ENCODE measurements around the gene GRIN1.
A peak's percentile ranks its signal among the peaks of the same experiment; 100 is the strongest.

Gene GRIN1

DNA sequence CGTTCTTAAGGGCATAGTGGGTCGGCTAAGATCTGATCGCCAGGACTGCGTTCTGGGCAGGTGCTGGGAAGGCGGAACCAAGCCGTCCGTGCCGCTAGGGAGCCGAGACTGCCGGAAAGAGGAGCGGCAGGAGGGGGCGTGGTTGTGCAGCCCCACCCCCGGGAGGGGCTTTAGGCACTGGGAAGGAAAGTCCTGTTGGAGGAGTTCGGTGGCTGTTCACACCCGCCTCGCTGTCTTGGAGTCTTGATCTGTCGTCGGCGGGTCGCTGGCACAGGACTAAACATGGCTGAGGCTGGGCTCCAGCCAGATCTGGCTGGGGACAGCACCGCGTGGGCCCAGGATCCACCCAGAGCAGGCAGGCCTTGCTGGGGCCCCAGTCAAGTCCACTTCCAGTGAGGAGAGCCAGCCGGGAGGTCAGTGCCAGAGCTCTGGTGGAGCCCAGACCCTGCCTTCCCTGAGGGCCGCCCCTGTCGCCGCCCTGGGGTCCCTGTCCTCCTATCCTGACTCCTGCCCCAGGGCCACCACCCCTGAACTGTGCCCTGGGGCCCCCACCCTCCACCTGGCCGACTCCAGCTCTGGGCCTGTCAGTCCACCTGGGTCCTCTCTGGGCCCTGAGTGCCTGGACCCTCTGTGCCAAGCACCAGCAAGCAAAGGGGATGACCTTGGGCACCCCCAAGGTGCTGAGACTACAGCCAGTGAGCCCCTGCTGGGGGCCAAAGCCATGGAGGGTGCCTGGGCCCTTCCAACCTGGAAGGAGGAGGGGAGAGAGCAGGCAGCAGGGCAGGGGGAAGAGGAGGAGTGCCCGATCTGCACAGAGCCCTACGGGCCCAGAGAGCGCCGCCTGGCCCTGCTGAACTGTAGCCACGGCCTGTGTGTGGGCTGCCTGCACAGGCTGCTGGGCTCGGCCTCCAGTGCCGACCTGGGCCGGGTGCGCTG is 78.6 kb downstream of the GRIN1 start:
- ChIA-PET CTCF (no interaction called here), POLR2A (interaction anchor here (0.9 to 3.8 kb wide), 5 partner anchors 13 to 28 kb away, joined by 3 to 16 read pairs (median 3); partner anchors contain the start of genes NDOR1, TMEM203 and TPRN)
- TF ChIP-seq LEF1 (IDR thresholded peaks at IDR 0.05; ENCODE audit: borderline replicate concordance) (no peak), ARNT (IDR thresholded peaks at IDR 0.05) (no peak), TARDBP (IDR thresholded peaks at IDR 0.05) (no peak), FOXA1 (IDR thresholded peaks at IDR 0.05) (no peak), SUZ12 (IDR thresholded peaks at IDR 0.05) (no peak), L3MBTL2 (conservative IDR thresholded peaks at IDR 0.05) (no peak), ELF4 (IDR thresholded peaks at IDR 0.05) (no peak), BHLHE40 (IDR thresholded peaks at IDR 0.05; ENCODE audit: borderline replicate concordance) (no peak), NFRKB (IDR thresholded peaks at IDR 0.05) (no peak), CTBP1 (IDR thresholded peaks at IDR 0.05; ENCODE audit: borderline replicate concordance) (no peak), SP1 (IDR thresholded peaks at IDR 0.05) (no peak), FOXK2 (IDR thresholded peaks at IDR 0.05) (no peak), ZNF384 (IDR thresholded peaks at IDR 0.05) (no peak), FOXM1 (IDR thresholded peaks at IDR 0.05; ENCODE audit: borderline replicate concordance) (no peak), HDGF (IDR thresholded peaks at IDR 0.05; ENCODE audit: borderline replicate concordance) (no peak)
- TF ChIP-seq, protein P1, sequence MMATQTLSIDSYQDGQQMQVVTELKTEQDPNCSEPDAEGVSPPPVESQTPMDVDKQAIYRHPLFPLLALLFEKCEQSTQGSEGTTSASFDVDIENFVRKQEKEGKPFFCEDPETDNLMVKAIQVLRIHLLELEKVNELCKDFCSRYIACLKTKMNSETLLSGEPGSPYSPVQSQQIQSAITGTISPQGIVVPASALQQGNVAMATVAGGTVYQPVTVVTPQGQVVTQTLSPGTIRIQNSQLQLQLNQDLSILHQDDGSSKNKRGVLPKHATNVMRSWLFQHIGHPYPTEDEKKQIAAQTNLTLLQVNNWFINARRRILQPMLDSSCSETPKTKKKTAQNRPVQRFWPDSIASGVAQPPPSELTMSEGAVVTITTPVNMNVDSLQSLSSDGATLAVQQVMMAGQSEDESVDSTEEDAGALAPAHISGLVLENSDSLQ (IDR thresholded peaks at IDR 0.05), result no peak
- DNase-seq (ENCODE audit: extremely low spot score), result peak; percentile 55

DNA sequence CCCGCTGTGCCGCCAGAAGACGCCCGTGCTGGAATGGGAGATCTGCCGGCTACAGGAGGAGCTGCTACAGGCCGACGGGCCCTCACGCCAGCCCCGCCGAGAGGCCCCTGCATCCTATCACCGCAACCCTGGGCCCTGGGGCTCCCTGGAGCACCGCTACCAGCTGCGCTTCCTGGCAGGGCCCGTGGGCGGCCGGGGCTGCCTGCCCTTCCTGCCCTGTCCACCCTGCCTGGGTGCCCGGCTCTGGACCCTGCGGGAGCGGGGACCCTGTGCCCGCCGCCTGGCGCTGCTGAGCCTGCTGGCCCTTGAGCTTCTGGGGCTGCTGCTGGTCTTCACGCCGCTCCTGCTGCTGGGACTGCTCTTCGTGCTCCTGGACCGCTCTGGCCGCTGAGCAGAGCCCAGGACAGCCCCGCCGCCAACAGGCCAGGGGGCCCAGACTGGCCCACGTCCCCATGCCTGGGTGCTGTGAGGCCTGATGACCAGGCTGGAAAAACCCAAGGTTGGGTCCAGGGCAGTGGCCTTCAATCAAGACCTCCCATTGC is 79.3 kb downstream of the GRIN1 start:
- ChIA-PET CTCF (no interaction called here), POLR2A (interaction anchor here (1.7 kb wide), 1 partner anchor 14 kb away, joined by 5 read pairs; the partner anchor contains the start of genes NDOR1 and TMEM203)
- no peak for DNase-seq (ENCODE audit: extremely low spot score)
- TF ChIP-seq LEF1 (IDR thresholded peaks at IDR 0.05; ENCODE audit: borderline replicate concordance), result no peak
- no peak for TF ChIP-seq NFRKB (IDR thresholded peaks at IDR 0.05)
- TF ChIP-seq HDGF (IDR thresholded peaks at IDR 0.05; ENCODE audit: borderline replicate concordance), result no peak
- no peak for TF ChIP-seq SUZ12 (IDR thresholded peaks at IDR 0.05)
- no peak for TF ChIP-seq L3MBTL2 (conservative IDR thresholded peaks at IDR 0.05)
- no peak for TF ChIP-seq CTBP1 (IDR thresholded peaks at IDR 0.05; ENCODE audit: borderline replicate concordance)
- TF ChIP-seq FOXM1 (IDR thresholded peaks at IDR 0.05; ENCODE audit: borderline replicate concordance), result no peak
- no peak for TF ChIP-seq TARDBP (IDR thresholded peaks at IDR 0.05)
- no peak for TF ChIP-seq SP1 (IDR thresholded peaks at IDR 0.05)
- TF ChIP-seq, protein P1 (IDR thresholded peaks at IDR 0.05), result no peak
- TF ChIP-seq ZNF384 (IDR thresholded peaks at IDR 0.05), result no peak
- no peak for TF ChIP-seq ELF4 (IDR thresholded peaks at IDR 0.05)
- no peak for TF ChIP-seq ARNT (IDR thresholded peaks at IDR 0.05)
- no peak for TF ChIP-seq FOXK2 (IDR thresholded peaks at IDR 0.05)
- TF ChIP-seq BHLHE40 (IDR thresholded peaks at IDR 0.05; ENCODE audit: borderline replicate concordance), result no peak
- no peak for TF ChIP-seq FOXA1 (IDR thresholded peaks at IDR 0.05)
